KOPT-K1 (cell line): ENCODE results near the gene MSH5.

Experiments
- H3K27ac ChIP-seq: fragments of 200-600 bp; sonication (generic); 2 replicates; pipeline ENCODE4 v1.5.1; 2016; ENCODE audit warnings: antibody characterized with exemption, mild to moderate bottlenecking, low read depth, low read length; ENCODE audit not compliant: poor library complexity, severe bottlenecking
- H3K36me3 ChIP-seq: fragments of 200-600 bp; sonication (generic); 2 replicates; pipeline ENCODE4 v1.5.1; 2017; ENCODE audit warnings: antibody characterized with exemption, mild to moderate bottlenecking, low read length, moderate library complexity; ENCODE audit not compliant: insufficient read depth
- H3K9me3 ChIP-seq: fragments of 200-600 bp; sonication (generic); 2 replicates; pipeline ENCODE4 v1.5.1; 2017; ENCODE audit warnings: antibody characterized with exemption, low read length, mild to moderate bottlenecking; ENCODE audit not compliant: insufficient read depth, poor library complexity, severe bottlenecking

Gene MSH5

GRCh38 chr6:31769684-31770371 is 30.0 kb downstream of the MSH5 start:
- Histone ChIP-seq H3K27ac (no peak overlapping the region), H3K36me3 (0 out of 2 replicates have a peak, but pooled peaks cover 10% of the 10 kb centered on the region), H3K9me3 (no peaks in the 10 kb centered on the region)

DNA sequence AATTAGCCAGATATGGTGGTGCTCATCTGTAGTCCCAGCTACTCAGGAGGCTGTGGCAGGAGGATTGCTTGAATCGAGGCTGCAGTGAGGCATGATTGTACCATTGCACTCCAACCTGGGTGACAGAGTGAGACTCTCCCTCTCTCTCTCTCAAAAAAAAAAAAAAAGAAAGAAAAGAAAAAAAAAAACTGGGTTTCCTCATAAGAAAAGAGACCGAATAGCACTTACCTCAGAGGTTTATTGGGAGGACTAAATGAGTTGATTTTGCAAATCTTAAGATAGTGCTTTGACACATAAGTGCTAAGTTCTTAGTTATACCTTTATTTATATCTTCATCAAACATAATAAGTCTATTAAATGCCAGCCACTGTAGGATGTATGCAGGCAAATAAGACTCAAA is 31.1 kb downstream of the MSH5 start:
- Histone ChIP-seq H3K9me3 (no peaks in the 10 kb centered on the region), H3K36me3 (0 out of 2 replicates have a peak, but pooled peaks cover 2% of the 10 kb centered on the region), H3K27ac (no peak overlapping the region)

GRCh38 chr6:31771992-31772358 is 32.2 kb downstream of the MSH5 start:
- no peaks in the 10 kb centered on the region for H3K9me3 ChIP-seq
- H3K27ac ChIP-seq: no peak overlapping the region
- H3K36me3 ChIP-seq: no peaks in the 10 kb centered on the region

- H3K36me3 ChIP-seq: peaks cover 29% of the 10 kb centered on the region
- H3K27ac ChIP-seq: no peak overlapping the region
- no peaks in the 10 kb centered on the region for H3K9me3 ChIP-seq
Measured at GRCh38 chr6:31775184-31775583, 35.4 kb downstream of the MSH5 start.

- H3K9me3 ChIP-seq: no peaks in the 10 kb centered on the region
- no peak overlapping the region for H3K27ac ChIP-seq
- peaks cover 36% of the 10 kb centered on the region for H3K36me3 ChIP-seq
Measured at GRCh38 chr6:31775633-31776484, 36.1 kb downstream of the MSH5 start.

DNA sequence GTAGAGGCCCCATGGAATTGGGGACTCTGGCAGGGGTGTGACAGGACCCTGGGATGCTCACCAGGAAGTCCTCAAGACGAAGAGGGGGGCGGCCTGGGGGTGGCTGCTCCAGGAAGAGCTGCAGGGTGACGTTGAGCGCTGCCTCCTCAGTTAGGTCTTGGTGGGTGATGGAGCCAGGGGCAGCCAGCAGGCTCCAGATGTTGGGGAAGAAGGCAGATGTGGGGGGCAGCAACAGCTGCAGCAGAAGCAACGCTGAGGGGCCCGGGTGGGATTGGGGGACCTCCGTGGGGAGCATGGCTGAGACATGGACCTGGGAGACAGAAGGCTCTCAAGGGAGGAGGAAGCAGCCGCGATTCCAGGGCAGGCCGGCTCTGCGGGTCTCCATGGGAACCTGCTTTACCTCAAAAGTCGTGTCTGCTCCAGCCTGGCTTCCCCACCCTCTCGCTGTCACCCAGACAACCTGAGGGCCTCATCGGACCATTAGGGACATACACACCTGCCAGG is 36.7 kb downstream of the MSH5 start:
- H3K36me3 ChIP-seq: peaks cover 43% of the 10 kb centered on the region
- no peak overlapping the region for H3K27ac ChIP-seq
- no peaks in the 10 kb centered on the region for H3K9me3 ChIP-seq

GRCh38 chr6:31776989-31777666 is 37.3 kb downstream of the MSH5 start, which contains the start of gene VWA7:
TSS of gene VWA7 (minus strand) at chr6:31777328. CDS start at chr6:31776779, 549 bp downstream.
- no peaks in the 10 kb centered on the region for H3K9me3 ChIP-seq
- no peak within 1 kb of the TSS for H3K27ac ChIP-seq
- H3K36me3 ChIP-seq: peaks cover 49% of the 10 kb centered on the region

- Histone ChIP-seq H3K36me3 (peaks cover 54% of the 10 kb centered on the region), H3K27ac (no peak overlapping the region), H3K9me3 (no peaks in the 10 kb centered on the region)
Measured at GRCh38 chr6:31777667-31778050, 37.9 kb downstream of the MSH5 start.

GRCh38 chr6:31778193-31778592 is 38.4 kb downstream of the MSH5 start:
- H3K27ac ChIP-seq: no peak overlapping the region
- H3K9me3 ChIP-seq: no peaks in the 10 kb centered on the region
- H3K36me3 ChIP-seq: peaks cover 59% of the 10 kb centered on the region

- Histone ChIP-seq H3K9me3 (no peaks in the 10 kb centered on the region), H3K36me3 (peaks cover 68% of the 10 kb centered on the region), H3K27ac (no peak overlapping the region)
Measured at GRCh38 chr6:31778999-31779885, 39.4 kb downstream of the MSH5 start.

DNA sequence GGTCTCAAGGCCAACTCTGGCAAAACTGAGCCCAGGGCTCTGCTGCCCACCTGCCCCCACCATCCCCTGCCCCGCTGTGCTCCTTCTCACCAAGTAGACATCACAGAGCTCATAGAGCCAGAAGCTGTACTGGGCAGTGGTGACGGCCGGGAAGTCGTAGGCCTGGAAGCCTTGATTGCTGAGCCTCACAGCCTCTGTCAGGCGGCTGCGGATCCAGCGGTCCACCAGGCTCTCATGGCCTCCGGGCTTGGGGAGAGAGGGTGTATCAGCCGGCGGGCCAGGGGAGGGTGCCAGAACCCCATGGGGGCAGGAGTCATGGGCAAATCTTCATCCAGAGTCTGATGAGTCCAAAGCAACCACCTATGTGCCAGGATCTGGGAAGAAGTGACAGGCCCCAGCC is 40.1 kb downstream of the MSH5 start:
- Histone ChIP-seq H3K36me3 (peaks cover 75% of the 10 kb centered on the region), H3K9me3 (no peaks in the 10 kb centered on the region)

GRCh38 chr6:31780507-31781243 is 40.9 kb downstream of the MSH5 start:
- no peaks in the 10 kb centered on the region for H3K9me3 ChIP-seq
- no peak overlapping the region for H3K27ac ChIP-seq
- peaks cover 83% of the 10 kb centered on the region for H3K36me3 ChIP-seq

More for the DNA sequence above, 40.1 kb downstream of the MSH5 start:
- no peak overlapping the region for H3K27ac ChIP-seq

GRCh38 chr6:31781244-31782125 is 41.7 kb downstream of the MSH5 start:
- peaks cover 91% of the 10 kb centered on the region for H3K36me3 ChIP-seq
- no peak overlapping the region for H3K27ac ChIP-seq
- H3K9me3 ChIP-seq: no peaks in the 10 kb centered on the region
